ENCODE data around the gene KCNQ1. TPM values are rescaled to one million over a fixed set of nuclear protein-coding genes. Genes with fewer than 3 reads are reported as not detected.

Gene KCNQ1
- polyA plus RNA-seq, 1 experiment = not detected

DNA sequence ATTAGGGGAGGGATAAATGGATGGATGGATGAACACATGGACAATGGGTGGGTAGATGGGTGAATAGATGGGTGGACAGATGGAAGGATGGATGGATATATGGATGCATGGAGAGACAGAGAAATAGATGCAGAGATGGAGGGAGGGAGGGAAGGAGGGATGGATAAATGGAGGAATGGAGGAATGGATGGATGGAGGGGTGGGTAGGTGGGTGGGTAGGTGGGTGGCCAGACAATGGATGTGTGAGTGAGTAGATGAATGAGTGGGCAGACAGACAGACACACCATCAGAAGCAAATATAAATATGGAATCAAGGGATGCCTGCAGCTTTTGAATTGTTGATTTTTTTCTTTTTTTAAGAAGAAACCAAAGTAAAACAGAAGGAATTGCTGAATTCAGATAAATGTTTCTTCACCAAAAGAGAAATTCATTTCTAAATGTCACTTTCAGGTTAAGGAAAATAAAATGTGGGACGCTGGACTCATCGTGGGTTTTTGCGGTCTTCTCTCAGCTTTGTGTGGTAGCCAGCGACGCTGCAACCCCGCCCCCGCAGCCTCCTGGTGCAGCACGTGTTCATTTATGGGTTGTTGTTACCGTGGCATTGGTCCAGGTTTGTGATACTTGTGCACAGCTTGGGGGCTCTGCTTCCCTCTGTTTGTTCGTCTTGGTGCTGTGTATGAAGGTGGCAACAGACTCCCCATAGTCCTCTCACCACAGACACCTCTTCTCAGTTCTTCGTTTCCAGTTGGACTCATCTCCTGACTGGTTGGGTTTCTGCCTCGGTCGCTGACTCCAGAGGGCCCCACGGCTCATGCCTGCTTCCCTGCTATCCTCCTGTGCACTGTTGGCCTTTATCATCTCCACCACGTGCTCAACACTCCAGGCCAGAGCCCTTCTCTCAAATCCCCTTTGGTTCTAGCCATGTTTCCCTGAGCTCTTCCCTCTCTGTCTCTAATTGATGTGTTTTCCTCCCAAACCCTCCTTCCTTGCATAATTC, 364.3 kb downstream of the KCNQ1 start:
- TF ChIP-seq, protein P1, sequence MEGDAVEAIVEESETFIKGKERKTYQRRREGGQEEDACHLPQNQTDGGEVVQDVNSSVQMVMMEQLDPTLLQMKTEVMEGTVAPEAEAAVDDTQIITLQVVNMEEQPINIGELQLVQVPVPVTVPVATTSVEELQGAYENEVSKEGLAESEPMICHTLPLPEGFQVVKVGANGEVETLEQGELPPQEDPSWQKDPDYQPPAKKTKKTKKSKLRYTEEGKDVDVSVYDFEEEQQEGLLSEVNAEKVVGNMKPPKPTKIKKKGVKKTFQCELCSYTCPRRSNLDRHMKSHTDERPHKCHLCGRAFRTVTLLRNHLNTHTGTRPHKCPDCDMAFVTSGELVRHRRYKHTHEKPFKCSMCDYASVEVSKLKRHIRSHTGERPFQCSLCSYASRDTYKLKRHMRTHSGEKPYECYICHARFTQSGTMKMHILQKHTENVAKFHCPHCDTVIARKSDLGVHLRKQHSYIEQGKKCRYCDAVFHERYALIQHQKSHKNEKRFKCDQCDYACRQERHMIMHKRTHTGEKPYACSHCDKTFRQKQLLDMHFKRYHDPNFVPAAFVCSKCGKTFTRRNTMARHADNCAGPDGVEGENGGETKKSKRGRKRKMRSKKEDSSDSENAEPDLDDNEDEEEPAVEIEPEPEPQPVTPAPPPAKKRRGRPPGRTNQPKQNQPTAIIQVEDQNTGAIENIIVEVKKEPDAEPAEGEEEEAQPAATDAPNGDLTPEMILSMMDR (IDR thresholded peaks at IDR 0.05; ENCODE audit: low read depth, low read length) = no peak
- CTCF ChIA-PET = no interaction called here
- no peak overlapping the region for H3K27ac ChIP-seq (ENCODE audit: low read depth, low read length)
- DNase-seq (ENCODE audit: low read depth, low spot score) = no peak
- peaks cover 20% of the 10 kb centered on the region for H3K9me3 ChIP-seq (ENCODE audit: control insufficient read depth, insufficient read depth, low read length)
- POLR2A ChIA-PET = no interaction called here
- no peak overlapping the region for H3K4me3 ChIP-seq (ENCODE audit: low read depth, low read length)
- peaks cover 56% of the 10 kb centered on the region for H3K27me3 ChIP-seq (ENCODE audit: control insufficient read depth, insufficient read depth, low read length)

DNA sequence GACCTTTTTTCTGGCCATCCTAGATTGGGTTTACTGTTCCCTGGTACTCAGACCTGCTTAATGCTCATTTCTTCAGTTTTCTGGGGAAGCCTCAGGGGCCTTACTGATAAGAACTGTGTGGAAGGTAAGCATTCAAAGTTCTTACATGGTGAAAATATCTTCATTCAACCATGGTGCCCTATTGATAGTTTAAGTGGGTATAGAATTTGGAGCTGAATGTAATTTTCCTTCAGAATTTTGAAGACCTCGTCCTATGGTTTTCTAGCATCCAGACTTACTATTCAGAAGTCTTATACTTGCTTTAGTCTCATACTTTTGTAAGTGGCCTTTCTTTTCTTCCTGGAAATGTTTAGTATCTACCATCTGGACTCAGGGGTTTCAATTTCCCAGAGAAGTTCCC, 365.0 kb downstream of the KCNQ1 start:
- DNase-seq (ENCODE audit: low read depth, low spot score) = no peak
- TF ChIP-seq, protein P1 (IDR thresholded peaks at IDR 0.05; ENCODE audit: low read depth, low read length) = no peak
- CTCF ChIA-PET = no interaction called here
- POLR2A ChIA-PET = no interaction called here
- Histone ChIP-seq H3K9me3 (ENCODE audit: control insufficient read depth, insufficient read depth, low read length) (peaks cover 21% of the 10 kb centered on the region), H3K4me3 (ENCODE audit: low read depth, low read length) (no peak overlapping the region), H3K27ac (ENCODE audit: low read depth, low read length) (no peak overlapping the region), H3K27me3 (ENCODE audit: control insufficient read depth, insufficient read depth, low read length) (peaks cover 52% of the 10 kb centered on the region)

DNA sequence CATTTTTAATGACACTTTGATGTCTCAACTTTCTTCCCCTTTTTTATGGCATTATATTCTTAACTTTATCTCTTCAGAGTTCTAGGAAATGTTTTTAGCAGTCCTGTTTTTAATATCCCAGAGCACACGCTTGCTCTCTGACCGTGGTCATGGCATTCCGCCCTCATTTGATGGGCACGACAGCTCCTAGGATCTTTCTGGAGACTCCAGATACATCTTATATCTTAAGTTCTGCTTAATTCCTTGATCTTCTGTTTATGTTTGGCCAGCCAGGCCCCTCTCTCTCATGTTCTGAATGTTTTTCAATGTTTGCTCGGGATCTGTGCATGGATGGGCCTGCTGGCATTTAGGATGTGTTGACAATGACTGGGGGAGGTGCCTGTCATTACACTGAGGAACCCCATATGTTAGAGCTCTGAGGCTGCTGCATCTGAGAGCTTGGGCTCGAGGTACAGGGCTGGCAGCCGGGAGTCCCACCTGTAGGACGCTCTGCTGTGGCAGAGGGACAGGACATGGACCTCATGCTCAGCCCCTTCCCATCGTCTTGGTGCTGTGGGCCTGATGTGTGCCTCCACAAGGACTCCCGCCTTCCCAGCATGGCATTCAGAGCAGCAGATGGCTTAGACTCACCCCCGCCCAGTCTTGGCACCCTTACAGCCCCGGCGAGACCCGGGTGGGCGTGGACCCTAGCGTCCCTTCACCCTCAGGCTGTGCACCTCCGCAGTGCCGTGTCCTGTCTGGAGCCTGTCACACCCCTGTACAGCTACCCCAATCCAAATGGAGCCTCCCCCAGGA, 365.8 kb downstream of the KCNQ1 start:
- DNase-seq (ENCODE audit: low read depth, low spot score) = no peak
- Histone ChIP-seq H3K27ac (ENCODE audit: low read depth, low read length) (no peak overlapping the region), H3K9me3 (ENCODE audit: control insufficient read depth, insufficient read depth, low read length) (peaks cover 29% of the 10 kb centered on the region), H3K4me3 (ENCODE audit: low read depth, low read length) (no peak overlapping the region), H3K27me3 (ENCODE audit: control insufficient read depth, insufficient read depth, low read length) (peaks cover 44% of the 10 kb centered on the region)
- CTCF ChIA-PET = no interaction called here
- POLR2A ChIA-PET = interaction anchor here (0.6 kb wide), 2 partner anchors 30 to 36 kb away, joined by 3 to 5 read pairs; no protein-coding TSS in a partner anchor
- TF ChIP-seq, protein P1 (IDR thresholded peaks at IDR 0.05; ENCODE audit: low read depth, low read length) = no peak

DNA sequence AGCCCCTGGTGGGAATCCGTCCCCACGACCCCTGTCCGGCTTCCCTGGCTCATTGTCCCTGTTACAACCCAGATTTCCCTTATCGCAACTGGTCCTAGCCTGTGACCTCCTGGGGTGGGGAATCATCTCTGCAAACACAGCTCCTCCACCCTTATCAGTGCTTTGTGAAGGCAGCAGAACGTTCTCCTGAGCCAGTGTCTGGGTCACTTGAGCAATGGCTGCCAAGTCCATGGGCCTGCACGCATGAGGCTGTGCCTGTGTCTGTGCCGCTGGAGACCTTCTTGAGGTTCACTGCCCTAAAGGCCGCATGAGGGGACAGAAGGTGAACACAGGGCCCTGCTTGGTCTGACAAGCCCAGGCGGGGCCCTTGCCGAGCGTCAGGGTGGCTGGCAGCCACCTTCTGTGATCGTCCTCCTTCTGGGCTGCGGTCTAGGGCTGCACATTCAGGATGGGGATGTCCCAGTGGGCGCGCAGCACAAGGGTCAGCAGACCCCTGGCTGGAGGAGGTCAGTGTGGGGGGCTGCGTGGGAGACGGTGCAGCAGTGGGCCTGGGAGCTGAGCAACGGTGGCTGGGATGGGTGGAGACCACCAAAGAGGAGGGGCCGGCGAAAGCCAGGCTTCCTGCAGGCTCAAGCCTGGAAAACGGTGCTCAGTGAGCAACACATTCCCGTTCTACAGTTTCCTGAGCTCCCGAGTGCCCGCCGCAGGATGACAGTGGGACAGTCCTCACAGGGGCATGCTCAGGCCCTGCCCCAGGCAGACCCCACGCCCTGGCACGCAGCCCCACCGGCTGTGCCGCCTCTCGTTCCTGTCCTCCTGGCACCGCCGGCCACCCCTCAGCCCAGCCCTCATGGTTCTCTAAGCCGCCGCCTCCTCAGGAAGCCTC, 366.6 kb downstream of the KCNQ1 start:
- H3K4me3 ChIP-seq (ENCODE audit: low read depth, low read length) = no peak overlapping the region
- peaks cover 37% of the 10 kb centered on the region for H3K9me3 ChIP-seq (ENCODE audit: control insufficient read depth, insufficient read depth, low read length)
- ChIA-PET POLR2A (interaction anchor here (0.6 kb wide), 1 partner anchor 31 kb away, joined by 5 read pairs; no protein-coding TSS in a partner anchor), CTCF (no interaction called here)
- TF ChIP-seq, protein P1 (IDR thresholded peaks at IDR 0.05; ENCODE audit: low read depth, low read length) = no peak
- peaks cover 41% of the 10 kb centered on the region for H3K27me3 ChIP-seq (ENCODE audit: control insufficient read depth, insufficient read depth, low read length)
- no peak for DNase-seq (ENCODE audit: low read depth, low spot score)
- no peak overlapping the region for H3K27ac ChIP-seq (ENCODE audit: low read depth, low read length)

Measured in AG04450 (cell line).